Sigmoid colon (tissue), 7 donors: Measurements from ENCODE around the gene PLEKHA6. TPM values are rescaled to one million over a fixed set of nuclear protein-coding genes. Genes with fewer than 3 reads are reported as not detected.

ENCODE experiments used
- DNase-seq: peaks from one replicate; pipeline ENCODE4 v3.0.0-alpha.2; 2019
- H3K27ac ChIP-seq, 4 donors: fragments of 200-600 bp; sonication (generic); one replicate each; pipeline ENCODE4 v1.5.1; 2016 to 2019; ENCODE audit warnings: mild to moderate bottlenecking in 1 of 4
- H3K27me3 ChIP-seq, 3 donors: fragments of 200-600 bp; sonication (generic); one replicate each; pipeline ENCODE4 v1.5.1; 2019; ENCODE audit warnings: mild to moderate bottlenecking in 1 of 3
- H3K36me3 ChIP-seq, 4 donors: fragments of 200-600 bp; sonication (generic); one replicate each; pipeline ENCODE4 v1.5.1; 2016 to 2019
- H3K4me1 ChIP-seq, 4 donors: fragments of 200-600 bp; sonication (generic); one replicate each; pipeline ENCODE4 v1.5.1; 2017 to 2019
- H3K4me3 ChIP-seq, 4 donors: fragments of 200-600 bp; sonication (generic); one replicate each; pipeline ENCODE4 v1.5.1; 2017 to 2019; ENCODE audit warnings: mild to moderate bottlenecking in 2 of 4, moderate library complexity in 1 of 4
- H3K9me3 ChIP-seq, 4 donors: fragments of 200-600 bp in 3 of 4; sonication (generic) in 3 of 4; one replicate each; pipeline versions ENCODE4 v1.5.1 to v1.6.1; 2013 to 2019
- CTCF ChIP-seq, 4 experiments: fragments of 450-650 bp in 3 of 4; fragments of 200-600 bp in 1 of 4; IDR thresholded peaks; one replicate each; pipeline ENCODE4 v1.5.1; 2016 to 2019; ENCODE audit warnings: antibody characterized with exemption in 4 of 4, mild to moderate bottlenecking in 3 of 4, moderate library complexity in 2 of 4
- EP300 ChIP-seq, 4 donors: sonication (generic); formaldehyde crosslinking; IDR thresholded peaks; one replicate each; pipeline ENCODE4 v1.6.1; 2017; ENCODE audit warnings: antibody characterized with exemption in 4 of 4
- POLR2A ChIP-seq, 2 donors: fragments of 450-650 bp; IDR thresholded peaks; one replicate each; pipeline ENCODE4 v1.6.1; 2016; ENCODE audit warnings: antibody characterized with exemption in 2 of 2, mild to moderate bottlenecking in 2 of 2, moderate library complexity in 2 of 2
- POLR2AphosphoS5 ChIP-seq, 4 donors: sonication (generic); formaldehyde crosslinking; IDR thresholded peaks; one replicate each; pipeline ENCODE4 v1.6.1; 2017; ENCODE audit warnings: antibody characterized with exemption in 4 of 4
- WGBS, 2 donors: extraction: QIAGEN DNeasy Blood & Tissue Kit; methylation state at CpG; one replicate each; pipeline ENCODE4 v1.1.7; 2013; 5-methylcytosine and 5-hydroxymethylcytosine counted together
- intact Hi-C: fragments of 100-400 bp; cut with DNase I; formaldehyde crosslinking; loops from one replicate; pipeline ENCODE4 v1.15.1; 2023
- polyA plus RNA-seq, 3 donors: library from polyadenylated mRNA; stranded (reverse); fragments of 200-250 nt; gene quantifications; one replicate each; pipeline ENCODE4 v1.2.3, GENCODE V29; 2013
- total RNA-seq, 4 donors: library from RNA; depleted of rRNA; stranded (reverse); fragments of >200 nt; gene quantifications; one replicate each; pipeline ENCODE4 v1.1.0, GENCODE V29; 2016
- donor health status: healthy with polysubstance abuse.
- donor health status: Bipolar disorder and iron deficiency.
- donor health status: healthy.

The PLEKHA6 gene
- total and polyA plus RNA-seq, 7 donors: 5.6 to 58.7 (median 15.0) TPM

DNA sequence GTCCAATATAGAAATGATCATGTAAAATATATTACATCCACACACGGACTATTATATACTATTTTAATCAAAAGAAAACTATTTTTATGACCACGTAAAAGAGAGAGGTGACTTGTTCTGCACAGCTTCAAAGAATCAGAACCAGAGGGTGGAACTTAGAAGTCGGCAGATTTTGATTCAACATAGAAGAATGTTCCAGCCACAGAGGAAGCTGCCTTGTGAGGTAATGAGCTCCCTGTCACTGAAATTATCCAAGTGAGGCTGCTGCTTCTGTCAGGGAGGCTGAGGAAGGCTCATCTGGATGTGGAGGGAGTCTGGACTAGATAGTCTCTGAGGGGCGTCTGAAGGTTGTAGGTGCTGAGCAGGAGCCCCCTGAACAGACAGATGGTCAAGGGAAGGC is 2.7 kb downstream of the PLEKHA6 start:
- no peak for TF ChIP-seq POLR2A (IDR thresholded peaks at IDR 0.05)
- no peak overlapping the region for H3K4me3 ChIP-seq
- WGBS, 2 donors: 62 to 65% methylated on average over 4 of the region's 4 CpGs

DNA sequence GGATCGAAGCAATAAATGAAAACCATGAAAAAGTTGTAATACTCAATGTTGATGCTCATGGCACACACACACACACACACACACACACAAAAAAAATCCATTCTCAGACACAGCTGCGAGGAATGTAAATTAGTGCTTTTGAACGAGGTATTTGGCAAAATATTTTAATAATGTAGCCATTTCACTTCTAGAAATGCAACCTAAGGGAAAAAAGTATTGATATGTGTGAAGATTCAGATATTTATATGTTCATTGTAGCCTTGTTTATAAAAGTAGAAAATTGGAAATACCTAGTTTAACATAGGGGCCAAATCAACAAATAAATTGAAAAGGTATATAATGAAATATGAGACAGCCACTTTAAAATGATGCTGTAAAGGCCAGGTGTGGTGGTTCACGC is 3.8 kb downstream of the PLEKHA6 start:
- intact Hi-C loops: no loop called here
- H3K4me3 ChIP-seq: no peak overlapping the region
- 89 to 91% methylated on average over 4 of the region's 4 CpGs for WGBS, 2 donors
- no peaks in the 10 kb centered on the region for H3K36me3 ChIP-seq
- H3K4me1 ChIP-seq: peaks cover 0 to 12% (median 10%) of the 10 kb centered on the region in 4 donors
- H3K9me3 ChIP-seq: no peaks in the 10 kb centered on the region
- H3K27ac ChIP-seq: no peak overlapping the region
- peaks cover 4 to 21% (median 9%) of the 10 kb centered on the region in 3 donors for H3K27me3 ChIP-seq
- no peak for DNase-seq
- no peak for TF ChIP-seq POLR2AphosphoS5 (IDR thresholded peaks at IDR 0.05)
- no peak for TF ChIP-seq EP300 (IDR thresholded peaks at IDR 0.05)

More for the DNA sequence above, 2.7 kb downstream of the PLEKHA6 start:
- DNase-seq: no peak
- H3K36me3 ChIP-seq: no peaks in the 10 kb centered on the region
- H3K27me3 ChIP-seq: peaks cover 4 to 21% (median 9%) of the 10 kb centered on the region in 3 donors
- peak overlapping the region in 1 of 4 donors; percentile 1 for H3K27ac ChIP-seq
- H3K4me1 ChIP-seq: peaks cover 0 to 10% (median 6%) of the 10 kb centered on the region in 4 donors
- H3K9me3 ChIP-seq: no peaks in the 10 kb centered on the region
- intact Hi-C loops: no loop called here

- intact Hi-C loops: no loop called here
- peaks cover 0 to 17% (median 14%) of the 10 kb centered on the region in 4 donors for H3K4me1 ChIP-seq
- H3K4me3 ChIP-seq: no peak overlapping the region
- 77 to 83% methylated on average over 6 of the region's 6 CpGs for WGBS, 2 donors
- DNase-seq: no peak
- H3K27me3 ChIP-seq: peaks cover under 1 to 19% (median 7%) of the 10 kb centered on the region in 3 donors
- no peaks in the 10 kb centered on the region for H3K36me3 ChIP-seq
- no peaks in the 10 kb centered on the region for H3K9me3 ChIP-seq
- TF ChIP-seq POLR2AphosphoS5 (IDR thresholded peaks at IDR 0.05): no peak
- H3K27ac ChIP-seq: no peak overlapping the region
These were observed 5.2 kb downstream of the PLEKHA6 start for GRCh38 chr1:204354579-204354978.

DNA sequence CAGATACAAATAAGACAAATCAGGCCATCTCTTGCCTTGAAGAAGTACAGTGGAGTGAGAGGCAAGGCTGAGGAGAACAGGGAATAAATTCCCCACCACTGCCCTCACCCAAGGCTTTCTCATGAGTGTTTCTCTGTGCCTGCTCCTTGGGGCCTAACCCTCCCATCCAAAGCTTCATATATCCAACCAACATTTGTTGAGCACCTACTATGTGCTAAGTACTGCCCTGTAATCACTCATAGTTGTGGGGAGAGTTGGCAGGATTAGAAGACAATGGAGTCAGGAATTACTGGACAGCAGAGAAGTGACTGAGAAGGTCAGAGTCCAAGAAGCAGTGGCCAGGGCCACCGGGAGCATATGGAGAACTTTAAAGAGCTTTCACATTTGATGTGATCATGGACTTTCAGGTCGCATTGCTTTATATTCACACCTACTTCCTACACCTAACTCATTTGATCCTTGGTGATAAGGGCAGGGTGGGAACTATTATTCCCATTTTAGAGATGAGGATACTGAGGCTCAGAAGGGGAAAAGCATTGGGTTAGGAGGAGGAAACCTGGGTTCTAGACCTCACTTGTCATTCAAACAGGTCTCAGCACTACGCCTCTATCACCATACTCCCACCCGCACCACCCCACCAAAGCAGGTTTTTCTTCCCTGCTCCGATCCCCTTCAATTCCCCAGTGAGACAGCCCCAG is 6.4 kb downstream of the PLEKHA6 start:
- Histone ChIP-seq H3K27me3 (peaks cover 0 to 10% (median 0%) of the 10 kb centered on the region in 3 donors), H3K4me1 (peaks cover 0 to 18% (median 10%) of the 10 kb centered on the region in 4 donors), H3K4me3 (no peak overlapping the region), H3K27ac (no peak overlapping the region), H3K36me3 (no peaks in the 10 kb centered on the region), H3K9me3 (no peaks in the 10 kb centered on the region)
- intact Hi-C loops: no loop called here
- DNase-seq: no peak
- TF ChIP-seq EP300 (IDR thresholded peaks at IDR 0.05): no peak
- TF ChIP-seq POLR2A (IDR thresholded peaks at IDR 0.05): no peak
- no peak for TF ChIP-seq CTCF (IDR thresholded peaks at IDR 0.05)
- no peak for TF ChIP-seq POLR2AphosphoS5 (IDR thresholded peaks at IDR 0.05)
- WGBS, 2 donors: 83 to 91% methylated on average over 5 of the region's 5 CpGs

DNA sequence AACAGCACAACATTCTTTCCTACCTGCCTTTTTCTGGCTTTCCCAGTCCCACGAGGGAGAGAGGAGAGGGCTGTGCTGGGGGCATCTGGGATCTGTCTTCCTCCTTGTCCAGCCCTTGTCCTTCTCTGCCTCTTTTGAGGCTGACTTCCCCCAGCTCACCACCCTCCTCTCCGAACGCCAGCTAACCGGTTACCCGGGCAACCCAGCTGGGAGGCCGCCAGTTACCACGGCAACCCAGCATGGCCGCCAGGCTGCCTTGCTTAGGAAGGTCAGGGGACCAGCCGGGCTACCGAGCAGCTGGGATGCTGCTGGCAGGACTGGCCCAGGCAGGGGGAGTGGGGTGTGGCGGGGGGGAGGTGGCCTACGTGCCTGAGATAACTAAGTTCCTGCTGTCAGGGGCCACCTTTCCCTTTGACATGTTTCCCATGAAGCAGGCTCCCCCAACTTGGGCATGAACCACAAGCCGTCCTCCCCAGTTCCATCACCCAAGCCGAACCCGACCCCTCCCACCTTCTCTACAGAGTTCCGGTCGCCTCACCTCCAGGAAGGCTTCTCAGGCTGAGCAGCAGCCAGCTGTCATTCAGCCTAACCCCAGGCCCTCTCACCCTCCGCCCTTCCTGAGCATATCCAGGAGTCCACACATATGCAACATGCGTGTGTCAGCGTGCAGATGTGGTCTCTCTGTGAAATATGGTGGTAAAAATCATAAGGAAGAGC is 8.7 kb downstream of the PLEKHA6 start:
- Histone ChIP-seq H3K4me3 (no peak overlapping the region), H3K4me1 (peaks cover 0 to 19% (median 10%) of the 10 kb centered on the region in 4 donors), H3K36me3 (no peaks in the 10 kb centered on the region), H3K27ac (peak overlapping the region; percentile 36 to 47 (median 42)), H3K9me3 (no peaks in the 10 kb centered on the region), H3K27me3 (peaks cover 0 to 10% (median 0%) of the 10 kb centered on the region in 3 donors)
- peak; percentile 88 for DNase-seq
- TF ChIP-seq CTCF (IDR thresholded peaks at IDR 0.05): no peak
- no peak for TF ChIP-seq POLR2A (IDR thresholded peaks at IDR 0.05)
- TF ChIP-seq EP300 (IDR thresholded peaks at IDR 0.05): no peak
- TF ChIP-seq POLR2AphosphoS5 (IDR thresholded peaks at IDR 0.05): no peak
- WGBS, 2 donors: 34 to 41% methylated on average over 20 of the region's 20 CpGs
- intact Hi-C loops: no loop called here

- Histone ChIP-seq H3K9me3 (no peaks in the 10 kb centered on the region), H3K27me3 (peaks cover 0 to 10% (median 0%) of the 10 kb centered on the region in 3 donors), H3K27ac (peak overlapping the region; percentile 36 to 47 (median 42)), H3K4me1 (peaks cover 0 to 19% (median 10%) of the 10 kb centered on the region in 4 donors), H3K36me3 (no peaks in the 10 kb centered on the region), H3K4me3 (no peak overlapping the region)
- intact Hi-C loops: no loop called here
- no peak for TF ChIP-seq CTCF (IDR thresholded peaks at IDR 0.05)
- TF ChIP-seq POLR2A (IDR thresholded peaks at IDR 0.05): no peak
- WGBS, 2 donors: 69 to 80% methylated on average over 6 of the region's 6 CpGs
- DNase-seq: no peak
These were observed 9.4 kb downstream of the PLEKHA6 start for GRCh38 chr1:204350312-204350711.
